Erythroblast (primary cell): ENCODE data around the gene ARL15.

ENCODE experiments used
- GATA1 ChIP-seq: IDR thresholded peaks from 2 replicates; pipeline ENCODE4 v1.6.1; 2011; ENCODE audit warnings: low read depth, mild to moderate bottlenecking, control low read depth, low read length, moderate library complexity
- POLR2A ChIP-seq: IDR thresholded peaks from 2 replicates; pipeline ENCODE4 v1.6.1; 2011; ENCODE audit warnings: mild to moderate bottlenecking, low read length

- no peak for TF ChIP-seq POLR2A
- no peak for TF ChIP-seq GATA1
Observed at GRCh38 chr5:54094706-54095105, 215.7 kb downstream of the ARL15 start.
